SU-DHL-6 (cell line): ENCODE results near the gene KIF2C.

ENCODE experiments used
- H2AFZ ChIP-seq: fragments of 200-600 bp; sonication (generic); 2 replicates; pipeline ENCODE4 v1.6.1; 2014; ENCODE audit warnings: low read depth, mild to moderate bottlenecking, moderate library complexity, mixed read lengths, antibody characterized with exemption, low read length; ENCODE audit not compliant: severe bottlenecking
- H3F3A ChIP-seq: fragments of 200-600 bp; shearing (Covaris generic); 2 replicates; pipeline ENCODE4 v1.6.0; 2016; ENCODE audit warnings: antibody characterized with exemption, mild to moderate bottlenecking; ENCODE audit not compliant: insufficient read depth
- H3K27ac ChIP-seq: fragments of 200-600 bp; sonication (generic); 2 replicates; pipeline ENCODE4 v1.5.1; 2016; ENCODE audit warnings: low read depth, mild to moderate bottlenecking, low read length, moderate library complexity, mixed read lengths
- H3K27me3 ChIP-seq: fragments of 200-600 bp; sonication (generic), shearing (Covaris generic); 2 replicates; pipeline ENCODE4 v1.6.0; 2014; ENCODE audit warnings: mild to moderate bottlenecking, low read length
- H3K36me3 ChIP-seq: fragments of 200-600 bp; sonication (generic); 2 replicates; pipeline ENCODE4 v1.6.1; 2014; ENCODE audit warnings: mild to moderate bottlenecking, low read length, mixed read lengths
- H3K4me2 ChIP-seq: fragments of 300-600, 200-600 bp; shearing (Covaris generic), sonication (generic); 2 replicates; pipeline ENCODE4 v1.6.0; 2014; ENCODE audit warnings: low read length, low read depth, mild to moderate bottlenecking; ENCODE audit not compliant: poor library complexity, severe bottlenecking
- H3K4me3 ChIP-seq: fragments of 200-600 bp; sonication (generic); 2 replicates; pipeline ENCODE4 v1.5.1; 2014; ENCODE audit warnings: antibody characterized with exemption, low read length, mild to moderate bottlenecking, mixed read lengths; ENCODE audit not compliant: insufficient read depth, poor library complexity, severe bottlenecking
- H3K79me2 ChIP-seq: fragments of 200-600 bp; sonication (generic); 2 replicates; pipeline ENCODE4 v1.6.1; 2014; ENCODE audit warnings: mild to moderate bottlenecking, low read length, moderate library complexity; ENCODE audit not compliant: insufficient read depth
- H3K9ac ChIP-seq: fragments of 200-600 bp; sonication (generic); 2 replicates; pipeline ENCODE4 v1.7.0; 2014; ENCODE audit warnings: mild to moderate bottlenecking, low read length
- H3K9me2 ChIP-seq: fragments of 200-600 bp; sonication (generic); replicated peaks from 2 replicates; pipeline ENCODE4 v1.6.1; 2014; ENCODE audit warnings: low read length; ENCODE audit not compliant: insufficient read depth
- H3K9me3 ChIP-seq: fragments of 200-600 bp; sonication (generic); 2 replicates; pipeline ENCODE4 v1.6.1; 2014; ENCODE audit warnings: low read length, mixed read lengths; ENCODE audit not compliant: insufficient read depth
- H4K20me1 ChIP-seq: fragments of 200-600 bp; sonication (generic); 2 replicates; pipeline ENCODE4 v1.6.1; 2014; ENCODE audit warnings: low read depth, mild to moderate bottlenecking, antibody characterized with exemption, low read length, moderate library complexity, mixed read lengths
- CTCF ChIP-seq: fragments of 200-600 bp; sonication (generic); IDR thresholded peaks from one replicate; pipeline ENCODE4 v1.5.1; 2017; ENCODE audit warnings: antibody characterized with exemption, mild to moderate bottlenecking, low read length, moderate library complexity; ENCODE audit not compliant: insufficient read depth, poor library complexity, severe bottlenecking
- EZH2phosphoT487 ChIP-seq: fragments of 200-600 bp; sonication (generic), shearing (Covaris generic); conservative IDR thresholded peaks from 2 replicates; pipeline ENCODE4 v1.6.1; 2018; ENCODE audit warnings: mild to moderate bottlenecking, antibody characterized with exemption, low read length, moderate library complexity, mixed read lengths

KIF2C gene

GRCh38 chr1:44717653-44718052 lies 22.0 kb upstream of the KIF2C start:
- Histone ChIP-seq H3K4me3 (no peak overlapping the region), H3F3A (peaks cover 50% of the 10 kb centered on the region), H3K27me3 (no peaks in the 10 kb centered on the region), H2AFZ (no peak overlapping the region), H3K9me2 (no peaks in the 10 kb centered on the region), H3K9me3 (no peaks in the 10 kb centered on the region), H4K20me1 (no peaks in the 10 kb centered on the region), H3K79me2 (no peaks in the 10 kb centered on the region), H3K36me3 (no peaks in the 10 kb centered on the region), H3K4me2 (no peak overlapping the region), H3K9ac (no peak overlapping the region), H3K27ac (no peak overlapping the region)
- TF ChIP-seq CTCF (no peak), EZH2phosphoT487 (no peak)

GRCh38 chr1:44718091-44718490 lies 21.5 kb upstream of the KIF2C start:
- no peaks in the 10 kb centered on the region for H3K36me3 ChIP-seq
- H3F3A ChIP-seq: peaks cover 49% of the 10 kb centered on the region
- no peaks in the 10 kb centered on the region for H3K9me2 ChIP-seq
- H2AFZ ChIP-seq: no peak overlapping the region
- H4K20me1 ChIP-seq: no peaks in the 10 kb centered on the region
- TF ChIP-seq EZH2phosphoT487: no peak
- TF ChIP-seq CTCF: no peak
- no peak overlapping the region for H3K4me2 ChIP-seq
- no peak overlapping the region for H3K27ac ChIP-seq
- H3K9ac ChIP-seq: no peak overlapping the region
- H3K79me2 ChIP-seq: no peaks in the 10 kb centered on the region
- no peaks in the 10 kb centered on the region for H3K27me3 ChIP-seq
- no peak overlapping the region for H3K4me3 ChIP-seq
- no peaks in the 10 kb centered on the region for H3K9me3 ChIP-seq

GRCh38 chr1:44719318-44719717 lies 20.3 kb upstream of the KIF2C start:
- Histone ChIP-seq H4K20me1 (no peaks in the 10 kb centered on the region), H3K9me3 (no peaks in the 10 kb centered on the region), H3K9me2 (no peaks in the 10 kb centered on the region), H3F3A (peaks cover 41% of the 10 kb centered on the region), H2AFZ (no peak overlapping the region), H3K27me3 (no peaks in the 10 kb centered on the region), H3K27ac (no peak overlapping the region), H3K79me2 (no peaks in the 10 kb centered on the region), H3K4me3 (no peak overlapping the region), H3K4me2 (no peak overlapping the region), H3K36me3 (no peaks in the 10 kb centered on the region), H3K9ac (no peak overlapping the region)
- TF ChIP-seq CTCF (no peak), EZH2phosphoT487 (no peak)

DNA sequence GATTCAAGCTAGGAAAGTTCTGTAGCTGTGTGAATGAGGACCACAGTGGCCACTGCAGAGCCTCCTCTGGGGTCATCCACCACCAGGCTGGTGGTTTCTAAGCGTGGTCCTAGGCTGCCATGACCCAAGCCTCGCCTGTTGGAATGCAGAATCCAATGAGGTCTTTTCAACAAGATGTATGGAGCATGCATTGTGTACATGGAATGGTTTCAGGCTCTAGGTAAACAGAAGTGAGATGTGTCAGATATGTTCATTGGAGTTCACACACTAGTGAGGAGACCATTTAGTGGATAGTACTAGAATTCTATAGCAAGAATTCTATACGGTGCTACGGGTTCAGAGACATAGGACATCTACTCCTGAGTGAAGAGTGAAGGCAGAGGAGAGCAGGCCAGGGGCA lies 19.4 kb upstream of the KIF2C start:
- no peak for TF ChIP-seq CTCF
- TF ChIP-seq EZH2phosphoT487: no peak
- no peak overlapping the region for H3K9ac ChIP-seq
- H3K4me2 ChIP-seq: peak overlapping the region; percentile 0
- H3K27me3 ChIP-seq: no peaks in the 10 kb centered on the region
- H3K79me2 ChIP-seq: no peaks in the 10 kb centered on the region
- no peaks in the 10 kb centered on the region for H3K9me3 ChIP-seq
- H3F3A ChIP-seq: peaks cover 31% of the 10 kb centered on the region
- no peaks in the 10 kb centered on the region for H3K36me3 ChIP-seq
- no peaks in the 10 kb centered on the region for H3K9me2 ChIP-seq
- peak overlapping the region; percentile 44 for H3K27ac ChIP-seq
- H4K20me1 ChIP-seq: no peaks in the 10 kb centered on the region
- no peak overlapping the region for H2AFZ ChIP-seq
- H3K4me3 ChIP-seq: no peak overlapping the region
